HG03442 (cell line): ENCODE measurements around the gene MUC5AC.
"Not testable (repeated sequence)": the region's sequence is repeated elsewhere in the genome, so short reads cannot be mapped to it uniquely, and the experiment has no call there.

Experiments used
- ATAC-seq: cut with Tn5 transposase; IDR thresholded peaks from one replicate; pipeline ENCODE4 v1.9.1; 2021; ENCODE audit warnings: mild to moderate bottlenecking, moderate library complexity; ENCODE audit not compliant: unreplicated experiment

Gene MUC5AC

GRCh38 chr11:1205121-1205986 lies 47.6 kb downstream of the MUC5AC start:
- ATAC-seq, result no peak

GRCh38 chr11:1205987-1206331 lies 48.2 kb downstream of the MUC5AC start:
- ATAC-seq, result no peak

- ATAC-seq, result no peak
These were observed 48.9 kb downstream of the MUC5AC start for GRCh38 chr11:1206391-1207271.

DNA sequence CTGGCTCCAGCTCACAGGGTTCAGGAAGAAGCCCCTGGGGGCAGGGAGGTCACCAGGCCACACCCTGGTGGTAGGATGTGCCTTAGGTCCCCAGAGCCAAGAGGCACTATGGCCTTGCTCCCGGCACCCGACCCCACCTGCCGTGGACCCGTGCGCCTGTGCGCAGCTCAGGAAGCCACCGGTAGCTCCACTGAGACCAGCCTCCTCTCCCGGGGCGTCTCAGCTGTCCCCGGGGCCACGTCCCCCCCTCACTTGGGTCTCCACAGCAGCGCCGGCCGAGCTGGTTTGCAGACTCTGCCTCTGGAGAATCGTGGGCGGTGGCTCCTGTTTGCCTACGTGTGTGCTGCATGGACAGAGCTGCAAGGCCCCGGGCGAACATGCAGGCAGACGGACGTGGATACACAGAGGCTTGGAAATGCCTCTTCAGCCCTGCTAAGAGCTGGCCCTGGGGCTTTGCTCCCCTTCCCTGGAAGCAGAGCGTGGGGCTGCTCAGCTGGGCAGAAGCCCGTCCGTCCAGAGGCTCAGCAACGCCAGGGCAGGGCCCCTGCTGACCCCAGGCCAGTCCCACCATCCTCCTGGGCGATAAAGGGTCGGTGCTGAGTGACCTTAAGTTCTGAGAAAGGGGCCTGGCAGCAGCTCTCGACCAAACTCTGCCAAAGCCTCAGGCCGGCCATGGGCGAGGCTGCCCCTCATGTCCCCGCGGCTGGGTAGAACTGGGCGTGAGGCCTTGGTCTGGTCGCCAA lies 49.8 kb downstream of the MUC5AC start:
- ATAC-seq, result no peak

DNA sequence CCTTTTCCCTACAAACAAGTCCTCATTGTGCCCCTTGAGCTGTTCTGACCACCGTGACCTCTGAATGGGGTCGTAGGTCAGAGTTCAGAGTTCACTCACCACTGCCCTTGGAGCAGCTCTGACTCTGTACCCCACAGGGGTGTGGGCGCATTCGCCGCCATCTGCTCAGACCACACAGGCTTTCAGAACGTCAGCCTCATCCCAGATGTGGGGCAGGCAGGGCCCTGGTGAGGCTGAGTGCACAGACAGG lies 50.3 kb downstream of the MUC5AC start:
- ATAC-seq, result no peak

- ATAC-seq, result no peak
These were observed 50.9 kb downstream of the MUC5AC start for GRCh38 chr11:1208394-1209261.

GRCh38 chr11:1209371-1210057 lies 51.8 kb downstream of the MUC5AC start:
- no peak for ATAC-seq

DNA sequence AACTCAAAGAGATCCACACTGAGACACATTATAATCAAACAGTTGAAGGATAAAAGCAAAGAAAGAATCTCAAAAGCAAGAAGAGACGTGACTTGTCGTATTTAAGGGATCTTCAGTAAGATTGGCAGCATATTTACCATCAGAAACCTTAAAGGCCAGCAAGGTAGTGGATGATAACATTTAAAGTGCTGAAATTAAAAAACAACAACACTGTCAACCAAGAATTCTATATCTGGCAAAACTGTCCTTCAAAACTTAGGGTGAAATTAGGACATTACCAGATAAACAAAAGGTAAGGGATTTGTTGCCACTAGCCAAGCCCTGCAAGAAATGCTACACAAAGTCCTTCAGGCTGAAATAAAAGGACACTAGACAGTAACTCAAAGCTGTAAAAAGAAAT lies 54.1 kb downstream of the MUC5AC start:
- no peak for ATAC-seq

GRCh38 chr11:1215826-1216225 lies 58.1 kb downstream of the MUC5AC start:
- not testable (repeated sequence) for ATAC-seq

DNA sequence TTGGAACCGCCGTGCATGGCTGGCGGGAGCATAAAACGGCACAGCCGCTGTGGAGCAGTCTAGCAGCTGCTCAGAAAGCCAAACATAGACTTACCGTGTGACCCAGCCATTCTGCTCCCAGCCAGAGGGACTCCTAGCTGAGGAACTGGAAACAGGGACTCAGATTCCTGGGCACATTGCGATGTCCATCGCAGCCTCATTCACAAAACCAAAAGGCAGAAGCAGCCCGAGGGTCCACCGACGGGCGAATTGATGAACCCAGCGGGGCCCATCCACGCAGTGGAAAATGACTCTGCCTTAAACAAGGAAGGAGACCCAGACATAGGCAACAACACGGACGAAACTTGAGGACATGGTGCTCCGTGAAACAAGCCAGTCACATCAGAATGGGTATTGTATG lies 59.4 kb downstream of the MUC5AC start:
- no peak for ATAC-seq

DNA sequence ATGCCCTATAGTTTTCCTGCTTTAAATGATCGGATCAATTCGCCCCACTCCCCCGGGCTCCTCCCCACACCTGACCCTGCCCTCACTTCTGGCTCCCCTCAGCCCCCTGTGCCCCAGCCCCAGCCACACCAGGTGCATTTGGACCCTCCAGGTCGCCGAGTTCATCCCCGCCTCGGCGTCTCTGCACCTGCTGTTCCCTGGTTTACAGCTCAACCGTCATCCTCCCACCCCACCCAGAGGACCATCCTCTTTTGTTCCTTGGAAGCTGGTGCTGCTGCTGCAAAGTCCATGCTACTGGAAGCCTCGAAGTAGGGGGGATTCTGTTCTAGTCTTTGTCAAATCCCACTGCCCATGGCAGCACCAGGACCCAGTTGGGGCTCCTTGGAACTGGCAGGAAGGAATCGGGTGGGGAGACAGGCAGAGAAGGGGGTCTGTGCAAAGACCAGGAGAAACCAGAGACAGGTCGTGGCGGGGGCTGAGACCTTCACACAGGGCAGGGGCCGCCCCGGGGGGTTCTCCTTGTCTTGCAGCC lies 60.6 kb downstream of the MUC5AC start:
- no peak for ATAC-seq

DNA sequence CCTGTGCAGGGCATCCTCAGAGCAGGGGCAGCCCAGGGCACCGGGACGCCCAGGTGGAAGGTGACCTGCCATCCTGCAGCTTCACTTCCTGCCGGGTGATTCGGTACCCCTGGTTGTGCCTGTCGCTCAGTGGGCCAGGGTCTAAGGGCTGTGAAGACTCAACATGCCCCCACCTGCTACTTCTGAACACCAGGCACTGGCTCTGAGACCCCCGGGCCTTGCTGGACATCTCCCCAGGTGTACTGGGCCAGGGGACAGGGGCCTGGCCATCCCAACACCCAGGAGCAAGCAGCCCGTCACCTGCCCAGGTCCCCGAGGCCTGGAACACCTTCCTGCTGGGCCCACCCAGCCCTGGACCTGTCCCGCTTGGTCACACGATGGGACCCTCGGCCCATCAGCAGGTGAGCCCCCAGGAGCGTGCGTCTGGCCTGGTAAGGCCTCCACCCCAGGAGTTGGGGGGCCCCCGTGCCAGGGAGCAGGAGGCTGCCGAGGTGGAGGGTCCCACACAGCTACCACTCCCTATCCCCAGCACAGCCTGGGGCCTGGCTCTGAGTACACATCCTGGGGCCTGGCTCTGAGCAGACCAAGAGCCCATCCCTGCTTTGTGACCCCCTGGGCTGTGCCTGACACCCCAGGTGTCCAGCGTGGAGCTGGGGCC lies 61.2 kb downstream of the MUC5AC start:
- no peak for ATAC-seq

- ATAC-seq, result no peak
These were observed 61.7 kb downstream of the MUC5AC start for GRCh38 chr11:1219446-1219833.

DNA sequence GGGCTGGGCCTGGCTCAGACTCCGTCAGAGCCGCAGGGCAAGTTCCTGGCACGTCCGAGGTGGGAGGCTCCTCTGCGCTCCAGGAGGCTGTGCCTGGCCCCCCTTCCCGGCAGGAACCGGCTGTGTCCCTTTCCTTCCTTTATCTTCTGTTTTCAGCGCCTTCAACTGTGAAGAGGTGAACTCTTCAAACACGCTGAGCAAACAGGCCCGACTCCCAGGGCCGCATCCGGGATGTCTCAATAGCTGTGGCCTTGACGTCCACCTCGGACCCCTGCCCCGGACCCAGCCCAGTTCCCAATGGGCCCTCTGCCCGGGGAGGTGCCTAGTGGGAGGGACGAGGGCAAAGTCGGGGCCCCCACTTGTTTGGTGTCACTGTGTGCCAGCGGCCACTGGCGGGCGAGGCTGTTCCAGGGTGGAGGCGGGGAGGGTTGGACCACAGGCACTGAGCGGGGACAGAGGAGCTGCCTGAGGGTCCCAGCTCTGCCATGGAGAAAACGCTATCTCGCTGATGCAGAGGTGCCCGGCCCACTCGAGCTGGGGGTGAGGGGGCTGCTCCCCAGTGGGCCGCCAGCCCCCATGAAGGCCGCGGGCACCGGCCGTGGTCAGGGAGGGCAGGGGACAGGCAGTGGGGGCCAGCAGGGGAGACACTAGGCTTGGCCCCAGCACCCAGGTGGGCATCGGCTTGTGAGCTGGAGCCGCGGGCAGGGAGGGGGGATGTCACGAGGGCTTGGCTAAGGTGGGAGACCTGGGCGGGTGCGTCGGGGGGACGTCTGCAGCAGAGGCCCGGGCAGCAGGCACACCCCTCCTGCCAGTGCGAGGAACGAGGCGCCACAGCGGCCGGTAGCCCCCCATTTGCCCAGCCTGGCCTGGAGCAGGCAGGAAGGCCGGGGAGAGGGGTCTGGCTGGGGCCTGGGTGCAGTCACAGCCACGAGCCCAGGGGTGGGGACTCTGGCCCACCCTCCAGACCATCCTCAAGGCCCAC lies 62.4 kb downstream of the MUC5AC start:
- no peak for ATAC-seq

DNA sequence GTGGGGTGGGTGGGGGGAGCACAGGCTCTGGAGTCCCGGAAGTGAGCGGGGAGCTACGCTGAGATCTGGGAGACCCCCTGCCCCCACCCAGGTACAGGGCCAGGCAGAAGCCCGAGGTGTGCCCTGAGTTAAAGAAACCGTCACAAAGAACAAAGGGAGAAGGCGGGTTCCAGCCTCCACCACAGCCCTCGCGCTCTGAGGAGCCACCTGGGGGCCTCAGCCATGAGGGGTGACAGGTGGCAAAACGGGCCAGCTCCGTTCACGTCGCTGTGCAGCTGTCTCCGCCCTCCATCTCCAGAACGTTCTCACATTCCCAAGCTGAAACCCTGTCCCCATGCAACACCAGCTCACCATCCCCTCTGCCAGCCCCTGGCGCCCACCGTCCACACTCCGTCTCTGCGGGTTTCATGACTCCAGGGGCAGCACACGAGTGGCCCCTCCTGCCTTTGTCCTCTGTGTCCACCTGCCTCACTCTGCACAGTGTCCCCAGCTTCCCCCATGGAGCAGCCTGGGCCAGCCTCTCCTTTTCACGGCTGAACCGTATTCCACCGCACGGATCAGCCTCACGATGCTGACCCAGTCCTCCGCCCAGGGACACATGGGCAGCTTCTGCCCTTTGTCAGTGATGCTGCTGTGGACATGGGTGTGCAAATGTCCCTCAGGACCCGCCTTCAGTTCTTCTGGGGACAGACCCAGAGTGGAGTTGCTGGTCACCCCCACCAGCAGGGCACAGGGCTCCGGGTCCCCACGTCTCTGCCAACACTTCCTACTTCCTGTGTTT lies 63.4 kb downstream of the MUC5AC start:
- ATAC-seq, result no peak

DNA sequence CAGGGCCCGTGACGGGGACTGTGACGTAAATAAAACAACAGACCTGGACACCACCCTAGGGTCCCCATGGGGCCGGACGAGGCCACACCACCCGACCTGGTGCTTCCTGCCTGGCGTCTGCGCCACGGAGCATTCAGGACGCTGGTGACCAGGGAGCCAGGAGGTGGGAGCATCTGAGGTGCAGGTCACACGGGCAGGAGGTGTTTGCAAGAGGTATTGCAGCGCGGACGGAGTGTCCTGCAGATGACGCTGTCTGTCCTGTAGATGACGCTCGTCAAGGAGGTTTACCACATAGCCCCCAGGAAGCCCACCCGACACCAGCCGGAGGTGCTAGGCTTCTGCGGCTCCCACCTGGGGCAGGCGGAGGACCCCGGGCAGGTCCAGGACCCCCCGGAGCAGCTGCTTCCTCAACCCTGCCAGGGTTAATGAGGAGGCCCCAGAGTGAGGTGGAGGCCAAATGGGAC lies 64.1 kb downstream of the MUC5AC start:
- no peak for ATAC-seq
